Activated naive CD8-positive, alpha-beta T cell treated with anti-CD3 and anti-CD28 coated beads, Interleukin-2, amount 10 ng/mL, durations not matched to agents 7 days and 5 days (primary cell): ENCODE results near the gene AGFG2. TPM values are rescaled to one million over a fixed set of nuclear protein-coding genes. Genes with fewer than 3 reads are reported as not detected.
"Not testable (repeated sequence)": the region's sequence is repeated elsewhere in the genome, so short reads cannot be mapped to it uniquely, and the experiment has no call there.

Experiments used
- ATAC-seq: fragments of 150-1000 bp; cut with Tn5 transposase; one replicate; pipeline ENCODE4 v1.10.0; 2021; ENCODE audit warnings: low read depth, moderate library complexity
- POLR2A ChIA-PET: fragments of 350-600 bp; sonication (Branson Sonifier 250); formaldehyde crosslinking; loops from one replicate; lab custom pipeline; 2021; ENCODE audit warnings: antibody characterized with exemption; lab: Charles Lee
- DNase-seq: peaks from one replicate; pipeline ENCODE4 v3.0.0; 2021
- H3K27ac Mint-ChIP-seq: one replicate; pipeline ENCODE4 v1.8.0; 2022; ENCODE audit warnings: mild to moderate bottlenecking, mixed read lengths
- H3K27me3 Mint-ChIP-seq: one replicate; pipeline ENCODE4 v1.8.0; 2022; ENCODE audit warnings: mild to moderate bottlenecking, moderate library complexity, mixed read lengths
- H3K36me3 Mint-ChIP-seq: one replicate; pipeline ENCODE4 v1.8.0; 2021; ENCODE audit warnings: mild to moderate bottlenecking, mixed read lengths
- H3K4me1 Mint-ChIP-seq: one replicate; pipeline ENCODE4 v1.8.0; 2021; ENCODE audit warnings: mixed read lengths
- H3K4me3 Mint-ChIP-seq: one replicate; pipeline ENCODE4 v1.8.0; 2022; ENCODE audit warnings: mild to moderate bottlenecking, moderate library complexity, mixed read lengths
- H3K9me3 Mint-ChIP-seq: one replicate; pipeline ENCODE4 v1.8.0; 2021; ENCODE audit warnings: mixed read lengths
- total RNA-seq, 2 experiments: library from RNA; stranded (reverse); gene quantifications; one replicate each; pipeline ENCODE4 v1.2.3, GENCODE V29; 2021

AGFG2 gene
- total RNA-seq, 2 experiments from 2014 or later, result 51.6 to 54.7 TPM

- no peaks in the 10 kb centered on the region for H3K9me3 Mint-ChIP-seq
- peaks cover 16% of the 10 kb centered on the region for H3K27me3 Mint-ChIP-seq
- ATAC-seq (no peak), DNase-seq (no peak)
- no peaks in the 10 kb centered on the region for H3K36me3 Mint-ChIP-seq
- no peak overlapping the region for H3K4me3 Mint-ChIP-seq
- H3K27ac Mint-ChIP-seq, result no peak overlapping the region
- POLR2A ChIA-PET, result no interaction called here
- H3K4me1 Mint-ChIP-seq, result no peaks in the 10 kb centered on the region
Measured at GRCh38 chr7:100509231-100509630, 29.8 kb upstream of the AGFG2 start.

GRCh38 chr7:100510437-100511239, 28.4 kb upstream of the AGFG2 start:
- ATAC-seq, result no peak
- H3K4me3 Mint-ChIP-seq, result no peak overlapping the region
- H3K9me3 Mint-ChIP-seq, result no peaks in the 10 kb centered on the region
- no peak overlapping the region for H3K27ac Mint-ChIP-seq
- H3K4me1 Mint-ChIP-seq, result peaks cover 8% of the 10 kb centered on the region
- H3K36me3 Mint-ChIP-seq, result no peaks in the 10 kb centered on the region
- POLR2A ChIA-PET, result no interaction called here
- DNase-seq, result no peak
- H3K27me3 Mint-ChIP-seq, result peaks cover 18% of the 10 kb centered on the region

GRCh38 chr7:100513212-100513810, 25.7 kb upstream of the AGFG2 start:
- POLR2A ChIA-PET, result interaction anchor here (1.0 kb wide), 1 partner anchor 35 kb away, joined by 3 read pairs; the partner anchor contains the start of gene TSC22D4
- ATAC-seq (no peak), DNase-seq (no peak)
- H3K27me3 Mint-ChIP-seq, result peaks cover 16% of the 10 kb centered on the region
- H3K9me3 Mint-ChIP-seq, result no peaks in the 10 kb centered on the region
- H3K36me3 Mint-ChIP-seq, result no peaks in the 10 kb centered on the region
- H3K27ac Mint-ChIP-seq, result no peak overlapping the region
- no peak overlapping the region for H3K4me3 Mint-ChIP-seq
- peaks cover 21% of the 10 kb centered on the region for H3K4me1 Mint-ChIP-seq

GRCh38 chr7:100515072-100515532, 23.9 kb upstream of the AGFG2 start:
- no peaks in the 10 kb centered on the region for H3K9me3 Mint-ChIP-seq
- peak overlapping the region; percentile 13 for H3K27ac Mint-ChIP-seq
- POLR2A ChIA-PET, result interaction anchor here (1.2 to 1.5 kb wide), 2 partner anchors 24 to 68 kb away, joined by 3 read pairs; partner anchors contain the start of gene AGFG2
- ATAC-seq (no peak), DNase-seq (no peak)
- H3K4me1 Mint-ChIP-seq, result peaks cover 21% of the 10 kb centered on the region
- H3K36me3 Mint-ChIP-seq, result no peaks in the 10 kb centered on the region
- no peak overlapping the region for H3K4me3 Mint-ChIP-seq
- peaks cover 18% of the 10 kb centered on the region for H3K27me3 Mint-ChIP-seq

GRCh38 chr7:100516135-100516812, 22.7 kb upstream of the AGFG2 start:
- Mint-ChIP-seq H3K36me3 (no peaks in the 10 kb centered on the region), H3K4me1 (peaks cover 21% of the 10 kb centered on the region), H3K4me3 (peak overlapping the region; percentile 59), H3K9me3 (no peaks in the 10 kb centered on the region), H3K27me3 (peaks cover 16% of the 10 kb centered on the region), H3K27ac (peak overlapping the region; percentile 65)
- POLR2A ChIA-PET, result interaction anchor here (0.5 to 2.1 kb wide), 9 partner anchors 23 to 87 kb away, joined by 3 to 11 read pairs (median 4); partner anchors contain the start of genes AGFG2, FBXO24, LRCH4 and TSC22D4
- peak; percentile 54 for DNase-seq
- ATAC-seq, result peak; percentile 96

GRCh38 chr7:100517305-100517704, 21.7 kb upstream of the AGFG2 start:
- Mint-ChIP-seq H3K9me3 (no peaks in the 10 kb centered on the region), H3K27me3 (peaks cover 15% of the 10 kb centered on the region), H3K36me3 (no peaks in the 10 kb centered on the region), H3K4me1 (peaks cover 21% of the 10 kb centered on the region), H3K27ac (no peak overlapping the region), H3K4me3 (no peak overlapping the region)
- no peak for ATAC-seq
- POLR2A ChIA-PET, result interaction anchor here (1.4 to 2.1 kb wide), 2 partner anchors 22 to 42 kb away, joined by 5 to 11 read pairs; partner anchors contain the start of gene AGFG2
- no peak for DNase-seq

GRCh38 chr7:100519580-100519979, 19.4 kb upstream of the AGFG2 start:
- H3K4me1 Mint-ChIP-seq, result peaks cover 21% of the 10 kb centered on the region
- H3K4me3 Mint-ChIP-seq, result no peak overlapping the region
- no peak overlapping the region for H3K27ac Mint-ChIP-seq
- peaks cover 5% of the 10 kb centered on the region for H3K27me3 Mint-ChIP-seq
- POLR2A ChIA-PET, result no interaction called here
- H3K36me3 Mint-ChIP-seq, result no peaks in the 10 kb centered on the region
- no peaks in the 10 kb centered on the region for H3K9me3 Mint-ChIP-seq
- ATAC-seq (no peak), DNase-seq (no peak)

GRCh38 chr7:100520138-100520537, 18.9 kb upstream of the AGFG2 start:
- no peak overlapping the region for H3K27ac Mint-ChIP-seq
- ATAC-seq, result no peak
- no peaks in the 10 kb centered on the region for H3K9me3 Mint-ChIP-seq
- POLR2A ChIA-PET, result no interaction called here
- no peak overlapping the region for H3K4me3 Mint-ChIP-seq
- peaks cover 18% of the 10 kb centered on the region for H3K4me1 Mint-ChIP-seq
- H3K27me3 Mint-ChIP-seq, result peaks cover 5% of the 10 kb centered on the region
- no peak for DNase-seq
- H3K36me3 Mint-ChIP-seq, result no peaks in the 10 kb centered on the region

- Mint-ChIP-seq H3K27ac (no peak overlapping the region), H3K9me3 (no peaks in the 10 kb centered on the region), H3K36me3 (no peaks in the 10 kb centered on the region), H3K4me1 (peaks cover 8% of the 10 kb centered on the region), H3K27me3 (peaks cover 3% of the 10 kb centered on the region), H3K4me3 (no peak overlapping the region)
- POLR2A ChIA-PET, result interaction anchor here (1.0 kb wide), 1 partner anchor 18 kb away, joined by 3 read pairs; the partner anchor contains the start of gene AGFG2
- ATAC-seq (no peak), DNase-seq (no peak)
Measured at GRCh38 chr7:100521076-100521475, 17.9 kb upstream of the AGFG2 start.

GRCh38 chr7:100521909-100522593, 17.0 kb upstream of the AGFG2 start:
- DNase-seq, H3K4me1 Mint-ChIP-seq, H3K4me3 Mint-ChIP-seq, ATAC-seq, H3K27ac Mint-ChIP-seq, H3K9me3 Mint-ChIP-seq, H3K36me3 Mint-ChIP-seq, H3K27me3 Mint-ChIP-seq: not testable (repeated sequence)
- POLR2A ChIA-PET, result interaction anchor here (1.0 kb wide), 1 partner anchor 17 kb away, joined by 3 read pairs; the partner anchor contains the start of gene AGFG2

GRCh38 chr7:100523192-100523591, 15.8 kb upstream of the AGFG2 start:
- H3K4me3 Mint-ChIP-seq, H3K27me3 Mint-ChIP-seq, DNase-seq, ATAC-seq, H3K9me3 Mint-ChIP-seq, H3K27ac Mint-ChIP-seq, H3K36me3 Mint-ChIP-seq, H3K4me1 Mint-ChIP-seq, POLR2A ChIA-PET: not testable (repeated sequence)

- DNase-seq, H3K9me3 Mint-ChIP-seq, H3K4me3 Mint-ChIP-seq, H3K36me3 Mint-ChIP-seq, H3K4me1 Mint-ChIP-seq, ATAC-seq, H3K27ac Mint-ChIP-seq, H3K27me3 Mint-ChIP-seq: not testable (repeated sequence)
- POLR2A ChIA-PET, result interaction anchor here (1.0 kb wide), 1 partner anchor 10 kb away, joined by 3 read pairs; no protein-coding TSS in a partner anchor
Measured at GRCh38 chr7:100528108-100528866, 10.7 kb upstream of the AGFG2 start.
